HG02571 (cell line): ENCODE data around the gene CPD.

Experiments
- ATAC-seq: cut with Tn5 transposase; IDR thresholded peaks from one replicate; pipeline ENCODE4 v1.9.1; 2021; ENCODE audit warnings: mild to moderate bottlenecking, moderate library complexity; ENCODE audit not compliant: unreplicated experiment

CPD gene

DNA sequence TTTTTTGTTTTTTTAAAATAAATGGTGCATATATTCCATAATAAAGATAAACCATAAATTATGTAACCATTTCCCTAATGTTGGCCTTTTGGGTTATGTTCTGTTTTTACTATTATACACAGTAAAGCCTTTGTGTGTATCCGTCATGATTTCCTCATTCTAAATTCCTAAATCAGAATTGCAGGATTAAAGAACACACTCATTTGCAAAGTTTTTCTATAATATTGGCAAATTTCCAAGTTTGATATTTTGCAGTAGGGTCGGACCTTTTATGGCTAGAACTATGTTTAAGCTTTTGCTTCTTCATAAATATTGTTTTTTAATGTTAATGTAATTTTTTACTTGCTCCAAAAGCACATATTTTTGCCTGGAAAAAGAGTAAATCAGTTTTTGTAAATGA is 115.1 kb downstream of the CPD start:
- ATAC-seq: no peak

DNA sequence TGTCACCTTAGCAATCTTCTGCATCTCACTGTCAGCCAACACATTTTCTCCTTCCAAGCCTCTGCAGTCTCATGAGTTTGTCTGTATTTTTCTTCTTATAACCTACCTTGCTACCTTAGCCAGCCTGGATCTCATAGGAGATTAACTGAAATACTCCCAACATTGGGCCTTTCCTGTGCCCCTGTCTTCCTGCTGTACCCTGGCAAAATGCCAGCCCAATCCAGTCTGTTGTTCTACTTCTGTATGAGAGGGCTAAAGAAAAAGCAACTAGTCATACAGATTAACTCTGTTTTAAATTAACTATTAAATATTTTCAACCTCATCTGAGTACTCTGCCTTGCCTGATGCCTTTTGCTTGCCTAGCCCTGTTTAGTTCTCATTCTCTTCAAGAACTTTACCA is 116.9 kb downstream of the CPD start:
- no peak for ATAC-seq

DNA sequence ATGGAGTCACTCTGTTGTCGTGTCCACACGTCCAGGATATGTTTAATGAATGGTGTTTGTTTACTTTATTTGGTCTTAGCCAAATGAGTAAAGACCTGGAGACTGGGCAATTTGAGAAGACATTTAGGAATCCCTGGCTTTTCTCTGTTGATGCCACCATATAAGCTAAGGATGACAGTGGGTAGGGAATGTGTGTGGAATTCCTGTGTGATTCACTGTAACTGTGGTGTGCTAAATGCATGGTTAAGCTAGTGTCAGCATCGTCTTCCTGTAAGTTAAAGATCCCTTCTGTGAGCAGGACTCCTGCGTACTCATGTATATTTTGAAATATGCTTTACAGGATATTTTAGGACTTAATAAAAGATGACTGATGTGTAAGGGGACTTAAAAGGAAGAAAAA is 124.8 kb downstream of the CPD start:
- ATAC-seq: no peak

DNA sequence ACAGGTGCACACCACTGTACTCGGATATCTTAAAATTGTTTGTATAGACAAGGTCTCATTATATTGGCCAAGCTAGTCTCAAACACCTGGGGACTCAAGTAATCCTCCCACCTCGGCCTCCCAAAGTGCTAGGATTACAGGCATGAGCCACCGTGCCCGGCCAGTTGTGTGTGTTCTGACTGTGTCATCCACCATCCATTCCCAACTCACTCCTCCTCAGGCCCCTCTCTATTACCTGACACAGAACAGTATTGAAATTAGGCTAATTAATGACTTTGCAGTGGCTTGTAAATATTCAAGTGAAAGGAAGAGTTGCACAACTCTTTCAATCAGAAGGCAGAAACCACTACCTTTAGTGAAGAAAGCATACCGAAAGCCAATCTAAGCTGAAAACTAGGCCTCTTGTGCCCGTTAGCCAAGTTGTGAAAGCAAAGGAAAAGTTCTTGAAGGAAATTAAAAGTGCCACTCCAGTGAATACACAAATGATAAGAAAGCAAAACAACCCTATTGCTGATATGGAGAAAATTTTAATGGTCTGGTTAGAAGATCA is 127.2 kb downstream of the CPD start:
- no peak for ATAC-seq

DNA sequence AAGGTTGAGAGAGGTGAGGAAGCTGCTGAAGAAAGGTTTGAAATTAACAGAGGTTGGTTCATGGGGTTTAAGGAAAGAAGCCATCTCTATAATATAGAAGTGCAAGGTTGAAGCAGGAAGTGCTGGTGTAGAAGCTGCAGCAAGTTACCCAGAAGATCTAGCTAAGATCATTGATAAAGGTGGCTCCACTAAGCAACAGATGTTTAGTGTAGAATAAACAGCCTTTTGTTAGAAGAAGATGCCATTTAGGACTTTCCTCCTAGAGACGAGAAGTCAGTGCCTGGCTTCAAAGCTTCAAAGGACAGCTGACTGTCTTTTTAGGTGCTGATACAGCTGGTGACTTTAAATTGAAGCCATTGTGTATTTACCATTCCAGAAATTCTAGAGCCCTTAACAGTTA is 127.8 kb downstream of the CPD start:
- ATAC-seq: no peak

DNA sequence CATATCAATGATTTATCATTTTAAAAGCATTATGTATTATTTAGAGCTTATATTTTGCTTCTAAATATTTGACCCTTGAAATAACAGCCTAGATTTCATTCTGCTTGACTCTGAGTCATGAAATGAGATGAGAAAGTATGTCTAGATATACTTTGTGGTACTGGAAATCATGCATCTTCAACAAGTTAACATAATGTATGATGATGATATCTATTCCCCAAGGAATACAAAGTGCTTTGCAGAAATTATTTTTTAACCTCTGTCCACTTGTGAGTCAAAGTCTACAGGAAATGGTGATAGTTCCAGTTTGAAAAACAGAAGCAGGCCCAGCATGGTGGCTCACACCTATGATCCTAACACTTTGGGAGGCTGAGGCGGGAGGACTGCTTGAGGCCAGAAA is 134.6 kb downstream of the CPD start:
- no peak for ATAC-seq

DNA sequence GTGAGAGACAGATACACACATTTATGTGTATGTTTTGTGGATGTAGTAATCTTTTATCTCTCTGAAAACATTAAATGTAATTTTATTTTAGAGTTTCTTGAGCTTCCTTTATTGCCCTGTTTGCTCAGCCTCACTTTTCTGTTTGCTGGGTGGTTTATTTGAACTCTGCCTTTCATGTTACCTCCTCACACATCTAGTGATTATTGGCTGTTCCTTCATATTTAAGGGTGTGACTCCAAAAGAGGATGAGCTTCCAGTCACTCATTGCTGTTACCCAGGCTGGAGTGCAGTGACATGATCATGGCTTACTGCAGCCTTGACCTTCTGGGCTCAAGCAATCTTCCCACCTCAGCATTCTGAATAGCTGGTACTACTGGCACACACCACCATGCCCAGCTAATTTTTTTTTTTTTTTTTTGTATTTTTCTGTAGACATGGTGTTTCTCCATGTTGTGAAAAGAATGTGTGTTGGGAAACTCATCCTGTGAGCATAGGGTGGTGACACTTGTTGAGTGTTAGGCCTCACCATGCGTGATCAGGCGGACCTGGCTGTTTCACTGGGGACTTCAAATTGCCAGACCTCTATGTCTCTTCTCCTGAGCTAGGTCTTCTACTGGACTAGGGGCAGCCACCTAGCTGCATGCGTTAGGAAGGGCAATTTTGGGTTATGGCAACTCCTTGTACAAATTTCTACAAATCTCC is 136.3 kb downstream of the CPD start:
- ATAC-seq: no peak

DNA sequence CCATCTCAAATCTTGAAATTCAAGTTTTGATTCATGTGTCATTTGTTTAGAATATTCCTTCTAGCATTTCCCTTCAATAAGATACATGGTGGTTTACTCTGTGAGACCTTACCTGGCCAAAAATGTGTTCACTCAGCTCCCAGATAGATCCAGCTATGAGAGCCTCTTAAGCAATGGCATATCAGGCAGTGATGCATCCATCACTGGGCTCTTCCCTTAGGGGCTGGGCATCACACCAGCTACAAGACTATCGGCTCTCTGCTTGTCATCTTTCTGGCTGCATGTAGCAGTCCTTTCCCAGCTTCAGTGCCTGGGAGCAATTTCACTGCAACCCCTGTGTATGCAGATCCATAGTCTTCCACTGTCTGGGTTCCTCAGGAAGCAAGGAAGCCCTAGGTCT is 139.1 kb downstream of the CPD start:
- no peak for ATAC-seq

DNA sequence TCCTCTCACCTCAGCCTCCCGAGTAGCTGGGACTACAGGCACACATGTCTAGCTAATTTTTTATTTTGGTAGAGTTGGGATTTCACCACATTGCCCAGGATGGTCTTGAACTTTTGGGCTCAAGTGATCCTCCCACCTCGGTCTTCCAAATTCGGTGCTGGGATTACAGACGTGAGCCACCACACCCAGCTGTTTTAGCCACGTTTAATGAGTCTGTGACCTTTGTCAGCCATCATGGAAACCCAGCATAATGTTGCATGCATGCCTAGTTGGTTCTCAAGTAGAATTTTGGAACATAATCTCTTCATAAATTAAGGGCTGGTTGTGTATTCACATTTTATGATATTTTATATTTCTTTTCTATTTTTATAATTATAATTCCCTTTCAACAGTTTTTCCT is 140.4 kb downstream of the CPD start:
- ATAC-seq: no peak
